Fibroblast of lung (primary cell): ENCODE results near the gene PGAP1.

Experiments
- CTCF ChIP-seq, 2 donors: IDR thresholded peaks in 1 of 2; conservative IDR thresholded peaks in 1 of 2; 1 replicate in 1 of 2; 2 replicates in 1 of 2; pipeline ENCODE4 v1.5.1; 2011 to 2012; ENCODE audit warnings: low read length in 2 of 2, control low read depth in 1 of 2, inconsistent platforms in 1 of 2, low read depth in 1 of 2, mild to moderate bottlenecking in 1 of 2
- EZH2 ChIP-seq: IDR thresholded peaks from 2 replicates; pipeline ENCODE4 v1.5.1; 2012; ENCODE audit warnings: low read length, control low read depth, mild to moderate bottlenecking; ENCODE audit errors: missing control alignments

- TF ChIP-seq CTCF (conservative IDR thresholded peaks at IDR 0.05 in 1 of 2, IDR thresholded peaks at IDR 0.05 in 1 of 2; ENCODE audit: low read depth in 1 of 2, low read length in 2 of 2): no peak
- no peak for TF ChIP-seq EZH2
Observed at GRCh38 chr2:196925768-196926561, 542 bp downstream of the PGAP1 start.
